Ishikawa (cell line): ENCODE measurements around the gene LRRC56.

Experiments used
- CEBPB ChIP-seq: IDR thresholded peaks from 2 replicates; pipeline ENCODE4 v1.6.1; 2012
- CREB1 ChIP-seq: IDR thresholded peaks from 2 replicates; pipeline ENCODE4 v1.6.1; 2012; ENCODE audit warnings: low read depth
- EP300 ChIP-seq: IDR thresholded peaks from 2 replicates; pipeline ENCODE4 v1.6.1; 2012; ENCODE audit warnings: borderline replicate concordance
- FOXM1 ChIP-seq: IDR thresholded peaks from 2 replicates; pipeline ENCODE4 v1.6.1; 2012; ENCODE audit warnings: low read depth, borderline replicate concordance
- RAD21 ChIP-seq: IDR thresholded peaks from 2 replicates; pipeline ENCODE4 v1.6.1; 2012; ENCODE audit warnings: low read depth
- USF1 ChIP-seq: IDR thresholded peaks from 2 replicates; pipeline ENCODE4 v1.6.1; 2012
- YY1 ChIP-seq: IDR thresholded peaks from 2 replicates; pipeline ENCODE4 v1.6.1; 2012; ENCODE audit warnings: low read depth
- ZBTB7A ChIP-seq: IDR thresholded peaks from 2 replicates; pipeline ENCODE4 v1.6.1; 2012; ENCODE audit warnings: low read depth
- TF ChIP-seq, protein P1 (sequence below): IDR thresholded peaks from 2 replicates; pipeline ENCODE4 v1.6.1; 2012

GRCh38 chr11:553988-554340 lies 16.6 kb downstream of the LRRC56 start:
- TF ChIP-seq CREB1 (no peak), FOXM1 (no peak), YY1 (no peak), CEBPB (no peak), EP300 (no peak), RAD21 (no peak), USF1 (no peak), ZBTB7A (no peak; the same call in 1 of the 2 replicates)
- TF ChIP-seq, protein P1, sequence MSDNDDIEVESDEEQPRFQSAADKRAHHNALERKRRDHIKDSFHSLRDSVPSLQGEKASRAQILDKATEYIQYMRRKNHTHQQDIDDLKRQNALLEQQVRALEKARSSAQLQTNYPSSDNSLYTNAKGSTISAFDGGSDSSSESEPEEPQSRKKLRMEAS, result no peak
